ENCODE data around the gene SLC38A4.
A peak's percentile ranks its signal among the peaks of the same experiment; 100 is the strongest.

SLC38A4 gene, protein sequence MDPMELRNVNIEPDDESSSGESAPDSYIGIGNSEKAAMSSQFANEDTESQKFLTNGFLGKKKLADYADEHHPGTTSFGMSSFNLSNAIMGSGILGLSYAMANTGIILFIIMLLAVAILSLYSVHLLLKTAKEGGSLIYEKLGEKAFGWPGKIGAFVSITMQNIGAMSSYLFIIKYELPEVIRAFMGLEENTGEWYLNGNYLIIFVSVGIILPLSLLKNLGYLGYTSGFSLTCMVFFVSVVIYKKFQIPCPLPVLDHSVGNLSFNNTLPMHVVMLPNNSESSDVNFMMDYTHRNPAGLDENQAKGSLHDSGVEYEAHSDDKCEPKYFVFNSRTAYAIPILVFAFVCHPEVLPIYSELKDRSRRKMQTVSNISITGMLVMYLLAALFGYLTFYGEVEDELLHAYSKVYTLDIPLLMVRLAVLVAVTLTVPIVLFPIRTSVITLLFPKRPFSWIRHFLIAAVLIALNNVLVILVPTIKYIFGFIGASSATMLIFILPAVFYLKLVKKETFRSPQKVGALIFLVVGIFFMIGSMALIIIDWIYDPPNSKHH

DNA sequence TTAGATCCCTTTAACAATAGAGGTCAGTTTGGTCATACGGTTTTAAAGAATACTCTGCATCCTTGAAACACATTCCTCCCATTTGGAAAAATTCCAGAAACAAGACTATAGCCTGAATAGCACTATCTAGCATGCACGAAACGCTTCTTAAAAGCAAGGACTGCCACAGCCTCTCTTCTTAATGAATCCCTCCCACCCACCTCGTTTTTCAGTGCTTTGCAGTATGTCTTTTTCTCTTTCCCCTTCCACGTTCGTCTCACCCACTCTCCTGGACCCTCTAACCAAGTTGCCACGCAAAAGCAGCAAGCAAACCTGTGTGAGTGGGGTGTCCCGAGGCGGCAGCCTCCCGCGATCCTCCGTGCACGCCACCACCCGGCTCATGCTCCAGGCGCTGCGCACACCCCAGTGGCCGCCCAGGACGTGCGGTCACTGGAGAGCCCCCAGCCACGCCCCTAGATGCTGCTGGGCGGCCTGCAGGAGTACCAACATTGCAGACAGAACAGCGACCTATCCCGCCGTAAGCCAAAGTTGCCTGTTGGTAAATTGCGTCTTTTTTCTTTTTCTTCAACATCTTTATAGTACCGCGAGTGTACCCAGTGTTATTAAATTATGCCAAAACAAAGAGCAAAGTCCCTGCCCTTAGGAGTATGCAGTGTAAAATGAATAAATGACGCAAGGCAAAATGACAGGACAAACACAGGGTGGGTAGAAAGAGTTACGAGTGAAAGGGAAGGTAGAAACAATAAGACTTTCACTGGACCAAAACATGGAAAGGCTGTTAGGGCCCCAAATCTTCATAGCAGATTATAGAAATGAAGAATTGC, at the start of gene SLC38A4:
Gene SLC38A4 (minus strand): TSS at position 407 of the 824 bp plus-strand sequence. CDS start 32,926 bp downstream, outside the sequence.
- DNase-seq (ENCODE audit: extremely low read depth, low read depth), result peak; percentile 7

DNA sequence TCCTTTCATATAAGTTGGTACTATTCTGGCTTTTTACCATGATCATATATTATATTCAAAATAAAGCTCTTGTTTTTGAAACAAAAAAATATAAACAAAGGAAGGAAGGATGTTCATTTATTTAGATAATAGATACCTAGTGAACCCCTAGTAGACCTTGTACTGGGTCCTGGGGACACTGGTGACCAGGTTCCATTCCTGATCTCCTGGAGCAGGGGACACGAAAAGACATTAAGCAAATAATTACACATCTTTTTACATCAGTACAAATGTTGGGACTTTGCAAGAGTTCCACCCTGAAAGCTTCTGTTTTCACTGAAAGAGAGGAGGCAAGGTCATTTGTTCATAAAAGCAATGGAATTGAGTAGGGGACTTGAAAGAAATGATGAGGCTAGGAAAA, 49.3 kb upstream of the SLC38A4 start:
- DNase-seq (ENCODE audit: extremely low read depth, low read depth), result no peak
- TF ChIP-seq, protein P1, sequence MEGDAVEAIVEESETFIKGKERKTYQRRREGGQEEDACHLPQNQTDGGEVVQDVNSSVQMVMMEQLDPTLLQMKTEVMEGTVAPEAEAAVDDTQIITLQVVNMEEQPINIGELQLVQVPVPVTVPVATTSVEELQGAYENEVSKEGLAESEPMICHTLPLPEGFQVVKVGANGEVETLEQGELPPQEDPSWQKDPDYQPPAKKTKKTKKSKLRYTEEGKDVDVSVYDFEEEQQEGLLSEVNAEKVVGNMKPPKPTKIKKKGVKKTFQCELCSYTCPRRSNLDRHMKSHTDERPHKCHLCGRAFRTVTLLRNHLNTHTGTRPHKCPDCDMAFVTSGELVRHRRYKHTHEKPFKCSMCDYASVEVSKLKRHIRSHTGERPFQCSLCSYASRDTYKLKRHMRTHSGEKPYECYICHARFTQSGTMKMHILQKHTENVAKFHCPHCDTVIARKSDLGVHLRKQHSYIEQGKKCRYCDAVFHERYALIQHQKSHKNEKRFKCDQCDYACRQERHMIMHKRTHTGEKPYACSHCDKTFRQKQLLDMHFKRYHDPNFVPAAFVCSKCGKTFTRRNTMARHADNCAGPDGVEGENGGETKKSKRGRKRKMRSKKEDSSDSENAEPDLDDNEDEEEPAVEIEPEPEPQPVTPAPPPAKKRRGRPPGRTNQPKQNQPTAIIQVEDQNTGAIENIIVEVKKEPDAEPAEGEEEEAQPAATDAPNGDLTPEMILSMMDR (IDR thresholded peaks at IDR 0.05; ENCODE audit: low read depth, low read length), result no peak

More for the DNA sequence above, at the start of gene SLC38A4:
- TF ChIP-seq, protein P1 (IDR thresholded peaks at IDR 0.05; ENCODE audit: low read depth, low read length), result peak; percentile 24

DNA sequence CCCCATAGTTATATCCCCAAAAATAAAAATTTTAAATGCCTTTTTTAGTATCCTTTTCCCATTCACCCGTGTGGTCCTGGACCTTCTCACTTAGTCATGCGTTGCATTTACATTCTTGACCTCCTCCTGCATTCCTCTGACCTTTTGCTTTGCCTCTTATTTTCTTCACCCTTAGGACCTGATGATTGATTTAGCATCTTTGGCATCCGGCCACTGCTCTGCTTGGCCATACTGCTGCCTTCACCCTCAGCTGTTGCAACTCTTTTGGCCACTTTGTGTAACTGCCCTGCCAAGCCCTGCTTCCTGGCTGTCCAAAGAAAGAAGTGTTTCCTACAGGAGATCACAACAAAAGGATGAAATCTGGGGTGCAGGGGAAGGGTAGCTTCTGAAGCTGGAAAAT, 48.8 kb upstream of the SLC38A4 start:
- no peak for DNase-seq (ENCODE audit: extremely low read depth, low read depth)
- TF ChIP-seq, protein P1 (IDR thresholded peaks at IDR 0.05; ENCODE audit: low read depth, low read length), result no peak

DNA sequence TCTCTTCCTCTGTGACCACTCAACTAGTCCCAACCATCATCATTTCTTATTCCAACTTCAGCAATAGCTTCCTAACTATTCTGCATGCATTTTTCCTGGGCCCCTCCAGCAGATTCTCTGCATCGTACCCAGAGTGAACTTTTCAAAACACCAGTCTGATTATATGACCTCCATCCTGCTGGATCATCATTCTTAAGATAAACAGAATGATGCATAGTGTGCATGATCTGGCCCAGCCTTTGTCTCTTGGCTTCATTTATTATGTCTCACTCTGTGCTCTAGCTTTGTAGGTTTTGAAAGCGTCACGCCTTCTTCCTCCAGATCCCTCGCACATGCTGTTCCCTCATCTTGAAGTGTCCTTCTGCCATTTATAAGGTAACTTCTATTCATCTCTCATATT, 46.3 kb upstream of the SLC38A4 start:
- no peak for DNase-seq (ENCODE audit: extremely low read depth, low read depth)
- TF ChIP-seq, protein P1 (IDR thresholded peaks at IDR 0.05; ENCODE audit: low read depth, low read length), result no peak

DNA sequence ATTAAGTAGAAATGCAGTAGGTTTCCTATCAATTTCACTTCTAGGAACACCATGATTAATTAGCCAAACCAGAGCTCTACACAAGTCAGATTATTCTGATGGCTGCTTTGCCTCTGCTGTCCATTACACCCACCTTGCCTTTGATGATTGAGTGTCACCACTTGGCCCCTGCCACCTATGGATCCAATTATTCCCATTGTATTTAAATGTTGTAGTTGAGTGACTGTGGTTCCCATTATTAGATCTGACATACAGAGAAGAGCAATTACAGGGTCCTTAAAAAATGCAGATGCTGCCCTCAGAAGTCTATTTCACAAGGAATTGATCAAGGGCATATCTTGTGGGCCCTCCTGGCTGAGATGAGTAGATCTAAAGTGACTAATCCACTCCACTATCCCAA, 39.5 kb upstream of the SLC38A4 start:
- TF ChIP-seq, protein P1 (IDR thresholded peaks at IDR 0.05; ENCODE audit: low read depth, low read length), result no peak
- no peak for DNase-seq (ENCODE audit: extremely low read depth, low read depth)

DNA sequence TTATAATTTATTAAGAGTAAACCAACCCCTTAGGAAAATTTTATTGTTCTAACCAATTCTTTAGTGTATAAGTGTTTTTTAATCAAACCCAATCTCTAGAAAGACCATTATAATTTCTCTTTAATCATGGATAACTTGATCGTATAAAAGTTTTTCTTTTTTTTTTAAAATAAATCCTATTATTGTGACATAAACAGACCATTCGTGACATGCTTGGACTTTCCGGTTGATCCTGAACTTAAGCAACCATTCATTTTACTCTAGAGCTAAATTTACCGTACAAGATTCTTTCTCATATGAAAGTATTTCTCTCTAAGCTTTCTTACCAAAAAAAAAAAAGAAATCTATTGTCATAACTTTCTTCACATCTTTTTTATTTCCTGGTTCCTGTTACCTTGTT, 32.6 kb upstream of the SLC38A4 start:
- no peak for DNase-seq (ENCODE audit: extremely low read depth, low read depth)

More for the DNA sequence above, 32.6 kb upstream of the SLC38A4 start:
- TF ChIP-seq, protein P1 (IDR thresholded peaks at IDR 0.05; ENCODE audit: low read depth, low read length), result no peak

Data from AG09319 (cell line).